Choroid plexus epithelial cell (primary cell): Measurements from ENCODE around the gene H2AZ2.

Source experiments
- DNase-seq: peaks from one replicate; pipeline ENCODE4 v3.0.0-alpha.2; 2010; ENCODE audit warnings: low read depth
- H3K4me3 ChIP-seq: 2 replicates; pipeline ENCODE4 v1.5.1; 2011; ENCODE audit warnings: low read depth, mild to moderate bottlenecking, control low read depth, low read length, moderate library complexity
- CTCF ChIP-seq: conservative IDR thresholded peaks from 2 replicates; pipeline ENCODE4 v1.5.1; 2011; ENCODE audit warnings: low read depth, mild to moderate bottlenecking, control low read depth, inconsistent platforms, low read length, moderate library complexity

The H2AZ2 gene

GRCh38 chr7:44889086-44889781, 41.3 kb upstream of the H2AZ2 start:
- TF ChIP-seq CTCF, result no peak
- H3K4me3 ChIP-seq, result no peak overlapping the region
- no peak for DNase-seq

- no peak for DNase-seq
- H3K4me3 ChIP-seq, result no peak overlapping the region
- TF ChIP-seq CTCF, result no peak
Observed at GRCh38 chr7:44887293-44887692, 39.4 kb upstream of the H2AZ2 start.

GRCh38 chr7:44885394-44886317, 37.8 kb upstream of the H2AZ2 start, which contains the start of gene PURB:
Gene PURB (minus strand): TSS chr7:44885530. CDS start chr7:44885348, 182 bp downstream.
- TF ChIP-seq CTCF, result no peak

GRCh38 chr7:44884621-44885393, 36.9 kb upstream of the H2AZ2 start:
- no peak for TF ChIP-seq CTCF
- peak overlapping the region; percentile 81 for H3K4me3 ChIP-seq
- DNase-seq, result peak; percentile 82

More at GRCh38 chr7:44885394-44886317, 37.8 kb upstream of the H2AZ2 start, which contains the start of gene PURB:
- DNase-seq, result peak; percentile 96
- peak within 1 kb of the TSS; percentile 81 for H3K4me3 ChIP-seq

- TF ChIP-seq CTCF, result no peak
- no peak for DNase-seq
- H3K4me3 ChIP-seq, result peak overlapping the region; percentile 81
Observed at GRCh38 chr7:44883961-44884620, 36.2 kb upstream of the H2AZ2 start.

GRCh38 chr7:44882899-44883298, 35.0 kb upstream of the H2AZ2 start:
- H3K4me3 ChIP-seq, result peak overlapping the region; percentile 53
- peak; percentile 23 for DNase-seq
- TF ChIP-seq CTCF, result no peak
